HepG2 (cell line): ENCODE results near the gene PIP4K2B. TPM values are rescaled to one million over a fixed set of nuclear protein-coding genes. Genes with fewer than 3 reads are reported as not detected.

Experiments used
- CBX5 ChIP-seq: sonication (generic); formaldehyde crosslinking; IDR thresholded peaks from 2 replicates; pipeline ENCODE4 v1.4.0; 2020; ENCODE audit warnings: missing genetic modification reagents, borderline replicate concordance
- CCDC6 ChIP-seq: sonication (generic); formaldehyde crosslinking; IDR thresholded peaks from 2 replicates; pipeline ENCODE4 v1.8.1; 2022; ENCODE audit warnings: mild to moderate bottlenecking, missing genetic modification reagents, moderate library complexity
- EED ChIP-seq: sonication (generic); formaldehyde crosslinking; IDR thresholded peaks from 2 replicates; pipeline ENCODE4 v1.5.0; 2020; ENCODE audit warnings: mild to moderate bottlenecking, missing genetic modification reagents
- FOSL1 ChIP-seq: sonication (generic); formaldehyde crosslinking; IDR thresholded peaks from 2 replicates; pipeline ENCODE4 v1.9.0; 2021; ENCODE audit warnings: missing genetic modification reagents, borderline replicate concordance
- GATA4 ChIP-seq: sonication (generic); IDR thresholded peaks from 2 replicates; pipeline ENCODE4 v1.6.1; 2016; ENCODE audit warnings: antibody characterized with exemption, low read depth, borderline replicate concordance
- MEIS2 ChIP-seq: sonication (generic); formaldehyde crosslinking; IDR thresholded peaks from 2 replicates; pipeline ENCODE4 v1.9.0; 2021; ENCODE audit warnings: mild to moderate bottlenecking, missing genetic modification reagents
- MIER3 ChIP-seq: IDR thresholded peaks from 2 replicates; pipeline ENCODE4 v1.6.1; 2016; ENCODE audit warnings: missing compliant biosample characterization, borderline replicate concordance
- MIXL1 ChIP-seq: IDR thresholded peaks from 2 replicates; pipeline ENCODE4 v1.6.1; 2016
- MTA3 ChIP-seq: sonication (generic); formaldehyde crosslinking; IDR thresholded peaks from 2 replicates; pipeline ENCODE4 v1.4.0; 2020; ENCODE audit warnings: missing genetic modification reagents
- MYNN ChIP-seq: sonication (generic); formaldehyde crosslinking; IDR thresholded peaks from 2 replicates; pipeline ENCODE4 v1.4.0; 2020; ENCODE audit warnings: mild to moderate bottlenecking, low read depth, missing genetic modification reagents
- NFAT5 ChIP-seq: sonication (generic); formaldehyde crosslinking; IDR thresholded peaks from 2 replicates; pipeline ENCODE4 v1.4.0; 2020; ENCODE audit warnings: missing genetic modification reagents
- PHB2 ChIP-seq: fragments of 450-650 bp; IDR thresholded peaks from 2 replicates; pipeline ENCODE4 v1.6.1; 2018; ENCODE audit not compliant: partially characterized antibody
- ZBTB2 ChIP-seq: sonication (generic); formaldehyde crosslinking; IDR thresholded peaks from 2 replicates; pipeline ENCODE4 v1.8.0; 2022; ENCODE audit warnings: low read depth, missing genetic modification reagents
- ZIK1 ChIP-seq: sonication (generic); formaldehyde crosslinking; IDR thresholded peaks from 2 replicates; pipeline ENCODE4 v1.5.0; 2020; ENCODE audit warnings: mild to moderate bottlenecking, low read depth, missing genetic modification reagents, borderline replicate concordance
- ZNF180 ChIP-seq: sonication (generic); formaldehyde crosslinking; IDR thresholded peaks from 2 replicates; pipeline ENCODE4 v1.4.0; 2020; ENCODE audit warnings: low read depth, missing genetic modification reagents, borderline replicate concordance
- ZNF34 ChIP-seq: sonication (generic); formaldehyde crosslinking; IDR thresholded peaks from 2 replicates; pipeline ENCODE4 v1.4.0; 2020; ENCODE audit warnings: mild to moderate bottlenecking, missing genetic modification reagents, borderline replicate concordance
- ZSCAN5A ChIP-seq: sonication (generic); formaldehyde crosslinking; IDR thresholded peaks from 2 replicates; pipeline ENCODE4 v1.8.0; 2022; ENCODE audit warnings: mild to moderate bottlenecking, missing genetic modification reagents, borderline replicate concordance
- polyA plus RNA-seq, 8 experiments: library from polyadenylated mRNA; depleted of rRNA in 3 of 8; stranded (reverse) in 7 of 8; unstranded in 1 of 8; fragments of >200 nt; fragmentation: Illumina TruSeq in 4 of 8; extraction: Trizol in 4 of 8; gene quantifications; 2 replicates each; pipeline versions ENCODE4 v1.2.1 to v1.2.3, GENCODE V29; 2011 to 2016; ENCODE audit warnings: low read depth in 4 of 8, missing spikeins in 1 of 8, mixed read lengths in 1 of 8; ENCODE audit not compliant: insufficient read depth in 1 of 8
- total RNA-seq, 5 experiments: library from RNA; depleted of rRNA; stranded (reverse); fragments of >200 nt; fragmentation: Illumina TruSeq; extraction: Trizol; gene quantifications; 2 replicates each; pipeline ENCODE4 v1.2.3, GENCODE V29; 2016; ENCODE audit warnings: low read depth in 1 of 5
- TF ChIP-seq, protein P1 (sequence below): sonication (generic); formaldehyde crosslinking; IDR thresholded peaks from 2 replicates; pipeline ENCODE4 v1.5.0; 2020; ENCODE audit warnings: mild to moderate bottlenecking, missing genetic modification reagents, borderline replicate concordance

PIP4K2B gene
- total and polyA plus RNA-seq, 2 of the 13 experiments (the other 11 are each of a cell fraction or from before 2014, with no cell fraction given) = 20.4 to 54.0 TPM

DNA sequence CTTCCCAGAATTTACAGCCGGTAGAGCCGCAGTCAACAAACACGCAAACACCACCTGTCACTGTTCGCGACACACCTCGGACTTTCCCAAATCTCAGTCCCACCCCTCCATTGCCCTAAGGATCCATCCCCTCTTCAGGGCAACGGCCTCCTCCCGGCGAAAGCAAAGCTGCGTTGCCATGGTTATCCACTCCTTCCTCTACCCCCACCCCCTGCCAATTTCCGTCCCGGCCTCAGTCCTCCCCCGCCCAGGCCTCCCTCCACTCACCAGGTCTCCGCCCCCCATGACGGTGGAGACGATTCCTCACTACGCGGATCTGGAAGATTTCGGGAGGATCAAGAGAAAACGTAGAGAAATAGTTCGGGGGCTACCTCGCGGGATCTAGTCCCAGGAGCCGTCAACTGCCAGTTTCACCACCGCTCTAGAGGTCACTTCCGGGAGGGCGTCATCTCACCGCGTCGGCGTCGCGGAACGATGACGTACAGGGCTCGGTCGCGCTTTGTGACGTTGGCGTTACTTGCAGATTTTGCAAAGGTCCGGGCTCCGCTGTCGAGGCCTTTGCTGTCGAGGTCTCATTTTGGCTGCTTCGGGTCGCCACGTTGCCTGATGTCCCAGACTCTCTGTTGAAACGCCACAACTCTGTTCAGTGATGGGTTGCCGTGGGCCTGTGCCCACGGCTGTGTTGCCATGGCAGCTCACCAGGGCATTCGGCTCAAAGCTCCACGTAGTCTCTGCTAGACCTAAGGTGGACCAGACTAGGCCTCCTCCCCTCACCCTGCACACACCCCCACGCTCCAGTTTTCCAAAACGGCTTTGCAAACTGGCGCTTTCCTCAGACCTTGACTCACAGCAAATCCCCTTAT, 25.8 kb upstream of the PIP4K2B start, which contains the start of gene CWC25 (continued):
- TF ChIP-seq MYNN = peak; percentile 29; the same call in 1 of the 2 replicates
- TF ChIP-seq FOSL1 (CRISPR knock-in tag) = no peak
- TF ChIP-seq MTA3 = no peak
- peak; percentile 95; the same call in 1 of the 2 replicates for TF ChIP-seq CBX5 (CRISPR knock-in tag)
- peak; percentile 78 for TF ChIP-seq ZIK1 (CRISPR knock-in tag)
- peak; percentile 93 for TF ChIP-seq EED (CRISPR knock-in tag)
- no peak; the same call in 1 of the 2 replicates for TF ChIP-seq MEIS2 (CRISPR knock-in tag)
- TF ChIP-seq GATA4 = peak; percentile 59; the same call in 1 of the 2 replicates
- no peak; the same call in 1 of the 2 replicates for TF ChIP-seq ZBTB2 (CRISPR knock-in tag)
- TF ChIP-seq, protein P1, sequence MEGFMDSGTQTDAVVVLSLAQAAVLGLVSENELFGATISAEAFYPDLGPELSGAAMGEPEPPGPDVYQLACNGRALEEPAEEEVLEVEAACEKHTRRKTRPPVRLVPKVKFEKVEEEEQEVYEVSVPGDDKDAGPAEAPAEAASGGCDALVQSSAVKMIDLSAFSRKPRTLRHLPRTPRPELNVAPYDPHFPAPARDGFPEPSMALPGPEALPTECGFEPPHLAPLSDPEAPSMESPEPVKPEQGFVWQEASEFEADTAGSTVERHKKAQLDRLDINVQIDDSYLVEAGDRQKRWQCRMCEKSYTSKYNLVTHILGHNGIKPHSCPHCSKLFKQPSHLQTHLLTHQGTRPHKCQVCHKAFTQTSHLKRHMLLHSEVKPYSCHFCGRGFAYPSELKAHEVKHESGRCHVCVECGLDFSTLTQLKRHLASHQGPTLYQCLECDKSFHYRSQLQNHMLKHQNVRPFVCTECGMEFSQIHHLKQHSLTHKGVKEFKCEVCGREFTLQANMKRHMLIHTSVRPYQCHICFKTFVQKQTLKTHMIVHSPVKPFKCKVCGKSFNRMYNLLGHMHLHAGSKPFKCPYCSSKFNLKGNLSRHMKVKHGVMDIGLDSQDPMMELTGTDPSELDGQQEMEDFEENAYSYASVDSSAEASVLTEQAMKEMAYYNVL = peak; percentile 97
- TF ChIP-seq CCDC6 (CRISPR knock-in tag) = peak; percentile 76
- TF ChIP-seq ZNF180 = no peak
- peak; percentile 98 for TF ChIP-seq MIER3 (CRISPR knock-in tag)
- TF ChIP-seq ZNF34 = peak; percentile 84; the same call in 1 of the 2 replicates
- TF ChIP-seq NFAT5 (CRISPR knock-in tag) = peak; percentile 70; the same call in 1 of the 2 replicates
- peak; percentile 91 for TF ChIP-seq MIXL1 (CRISPR knock-in tag)
- TF ChIP-seq ZSCAN5A (CRISPR knock-in tag) = peak; percentile 63; the same call in 1 of the 2 replicates
- TF ChIP-seq PHB2 = no peak
